Type B pancreatic cell (in vitro differentiated cells): ENCODE measurements around the gene TMEM150C. TPM values are rescaled to one million over a fixed set of nuclear protein-coding genes. Genes with fewer than 3 reads are reported as not detected.

Source experiments
- DNase-seq: peaks from one replicate; pipeline ENCODE4 v3.0.0; 2021; ENCODE audit warnings: mixed read lengths; ENCODE audit not compliant: unreplicated experiment; ENCODE audit errors: extremely low spot score
- H3K27ac Mint-ChIP-seq: 2 replicates; pipeline ENCODE4 v1.8.0; 2021; ENCODE audit warnings: mild to moderate bottlenecking, mixed read lengths
- H3K27me3 Mint-ChIP-seq: 2 replicates; pipeline ENCODE4 v1.8.0; 2021; ENCODE audit warnings: mixed read lengths
- H3K36me3 Mint-ChIP-seq: 2 replicates; pipeline ENCODE4 v1.8.0; 2021; ENCODE audit warnings: mixed read lengths
- H3K4me1 Mint-ChIP-seq: one replicate; pipeline ENCODE4 v1.8.0; 2021; ENCODE audit warnings: mixed read lengths; ENCODE audit not compliant: unreplicated experiment
- H3K4me3 Mint-ChIP-seq: 2 replicates; pipeline ENCODE4 v1.8.0; 2021; ENCODE audit warnings: mild to moderate bottlenecking, mixed read lengths
- H3K9me3 Mint-ChIP-seq: 2 replicates; pipeline ENCODE4 v1.8.0; 2021; ENCODE audit warnings: mixed read lengths
- CTCF ChIP-seq: fragments of 200-600 bp; sonication (generic); conservative IDR thresholded peaks from 2 replicates; pipeline ENCODE4 v1.5.0; 2021; ENCODE audit warnings: antibody characterized with exemption, mild to moderate bottlenecking
- total RNA-seq: library from RNA; stranded (reverse); gene quantifications from 2 replicates; pipeline ENCODE4 v1.2.1, GENCODE V29; 2021; ENCODE audit warnings: low replicate concordance

TMEM150C gene
- total RNA-seq, 1 donor from 2014 or later = 5.7 TPM

GRCh38 chr4:82493721-82494425 is 67.9 kb downstream of the TMEM150C start:
- DNase-seq = no peak
- H3K36me3 Mint-ChIP-seq = no peaks in the 10 kb centered on the region
- H3K27me3 Mint-ChIP-seq = peaks cover 18% of the 10 kb centered on the region
- no peak for TF ChIP-seq CTCF
- H3K27ac Mint-ChIP-seq = no peak overlapping the region
- H3K4me1 Mint-ChIP-seq = peaks cover 7% of the 10 kb centered on the region
- H3K4me3 Mint-ChIP-seq = no peak overlapping the region
- H3K9me3 Mint-ChIP-seq = no peaks in the 10 kb centered on the region

- Mint-ChIP-seq H3K36me3 (peaks cover 3% of the 10 kb centered on the region), H3K27ac (no peak overlapping the region), H3K9me3 (no peaks in the 10 kb centered on the region), H3K4me1 (peaks cover 7% of the 10 kb centered on the region), H3K4me3 (no peak overlapping the region), H3K27me3 (peaks cover 14% of the 10 kb centered on the region)
- no peak for TF ChIP-seq CTCF
- no peak for DNase-seq
Observed at GRCh38 chr4:82491251-82491960, 70.4 kb downstream of the TMEM150C start.

- Mint-ChIP-seq H3K36me3 (peaks cover 3% of the 10 kb centered on the region), H3K27ac (no peak overlapping the region), H3K9me3 (no peaks in the 10 kb centered on the region), H3K27me3 (peaks cover 12% of the 10 kb centered on the region), H3K4me1 (peaks cover 7% of the 10 kb centered on the region), H3K4me3 (no peak overlapping the region)
- DNase-seq = no peak
- no peak for TF ChIP-seq CTCF
Observed at GRCh38 chr4:82489987-82490386, 71.8 kb downstream of the TMEM150C start.

- peaks cover 7% of the 10 kb centered on the region for H3K4me1 Mint-ChIP-seq
- no peak for TF ChIP-seq CTCF
- peaks cover 3% of the 10 kb centered on the region for H3K36me3 Mint-ChIP-seq
- no peak for DNase-seq
- H3K4me3 Mint-ChIP-seq = no peak overlapping the region
- H3K27ac Mint-ChIP-seq = no peak overlapping the region
- H3K9me3 Mint-ChIP-seq = no peaks in the 10 kb centered on the region
- peaks cover 12% of the 10 kb centered on the region for H3K27me3 Mint-ChIP-seq
Observed at GRCh38 chr4:82489076-82489475, 72.7 kb downstream of the TMEM150C start.

- H3K36me3 Mint-ChIP-seq = peaks cover 3% of the 10 kb centered on the region
- peaks cover 6% of the 10 kb centered on the region for H3K4me1 Mint-ChIP-seq
- DNase-seq = no peak
- no peak overlapping the region for H3K4me3 Mint-ChIP-seq
- no peak for TF ChIP-seq CTCF
- H3K27ac Mint-ChIP-seq = no peak overlapping the region
- peaks cover 5% of the 10 kb centered on the region for H3K27me3 Mint-ChIP-seq
- no peaks in the 10 kb centered on the region for H3K9me3 Mint-ChIP-seq
Observed at GRCh38 chr4:82484996-82485783, 76.6 kb downstream of the TMEM150C start.
